ENCODE measurements around the gene COL4A1.

DNA sequence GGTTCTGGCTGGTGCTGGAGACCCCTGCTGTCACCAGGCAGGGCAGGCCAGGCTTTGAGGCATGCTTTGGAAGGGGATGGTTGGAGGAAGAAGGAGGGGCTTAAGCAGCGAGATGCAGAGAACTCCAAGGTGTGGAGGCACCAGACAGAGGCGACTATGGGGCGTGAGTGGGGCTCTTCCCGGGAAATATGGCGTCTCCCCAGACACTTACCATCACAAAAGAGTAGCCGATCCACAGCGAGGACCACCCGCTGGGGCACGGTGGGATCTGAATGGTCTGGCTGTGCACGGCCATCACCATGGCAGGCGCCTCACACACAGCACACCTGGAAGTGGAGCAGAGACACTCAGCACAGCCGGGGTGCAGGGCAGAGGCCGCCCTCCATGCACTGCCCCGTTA is 151.9 kb downstream of the COL4A1 start:
- no peak for TF ChIP-seq CTCF (IDR thresholded peaks at IDR 0.05; ENCODE audit: low read length)
- no peak for TF ChIP-seq EZH2 (optimal IDR thresholded peaks at IDR 0.05; ENCODE audit: low read depth, low read length)
- no peak for TF ChIP-seq EZH2phosphoT487 (IDR thresholded peaks at IDR 0.05; ENCODE audit: low read length)

All from MM.1S (cell line).